K562 (cell line): ENCODE results near the gene DCP1B. TPM values are rescaled to one million over a fixed set of nuclear protein-coding genes. Genes with fewer than 3 reads are reported as not detected.
A peak's percentile ranks its signal among the peaks of the same experiment; 100 is the strongest.

Experiments used
- BCOR ChIP-seq: fragments of 450-650 bp; IDR thresholded peaks from 2 replicates; pipeline ENCODE4 v1.6.1; 2016
- MBD2 ChIP-seq: sonication (generic); IDR thresholded peaks from 2 replicates; pipeline ENCODE4 v1.6.1; 2016; ENCODE audit warnings: low read depth, borderline replicate concordance
- MGA ChIP-seq: fragments of 450-650 bp; IDR thresholded peaks from 2 replicates; pipeline ENCODE4 v1.6.1; 2016; ENCODE audit warnings: mild to moderate bottlenecking, moderate library complexity
- POLR3G ChIP-seq: IDR thresholded peaks from 2 replicates; pipeline ENCODE4 v1.6.1; 2011; ENCODE audit not compliant: insufficient read length, insufficient replicate concordance; ENCODE audit errors: extremely low read depth
- RBM25 ChIP-seq: fragments of 200-400 bp; formaldehyde crosslinking; IDR thresholded peaks from 2 replicates; pipeline ENCODE4 v1.6.1; 2018; ENCODE audit warnings: low read length, low read depth, moderate library complexity; ENCODE audit not compliant: severe bottlenecking
- RCOR1 ChIP-seq, 2 experiments: IDR thresholded peaks; 2 replicates each; pipeline ENCODE4 v1.6.1; 2012; ENCODE audit warnings: low read depth in 2 of 2, low read length in 2 of 2, borderline replicate concordance in 1 of 2, improper control_type of control experiment in 1 of 2
- TAF7 ChIP-seq: fragments of 450-650 bp; IDR thresholded peaks from 2 replicates; pipeline ENCODE4 v1.6.1; 2016; ENCODE audit warnings: missing genetic modification characterization, missing compliant biosample characterization
- XRCC4 ChIP-seq: IDR thresholded peaks from one replicate; pipeline ENCODE4 v1.6.1; 2011; ENCODE audit not compliant: insufficient read depth, insufficient read length; ENCODE audit errors: extremely low read depth
- polyA plus RNA-seq, 8 experiments: library from polyadenylated mRNA; depleted of rRNA in 4 of 8; stranded (reverse) in 5 of 8; unstranded in 3 of 8; fragments of >200 nt; fragmentation: Nextera tagmentation in 2 of 8; fragmentation: Illumina TruSeq in 1 of 8; extraction: Ambion mirVana in 2 of 8; extraction: Trizol in 1 of 8; gene quantifications; 2 replicates each; pipeline versions ENCODE4 v1.2.1 to v1.2.3, GENCODE V29; 2011 to 2014; ENCODE audit warnings: inconsistent platforms in 1 of 8, missing spikeins in 1 of 8
- total RNA-seq, 7 experiments: library from RNA; depleted of rRNA in 6 of 7; stranded (reverse); fragments of >200 nt in 6 of 7; fragmentation: Illumina TruSeq in 2 of 7; extraction: Trizol in 2 of 7; gene quantifications; 2 replicates each; pipeline versions ENCODE4 v1.2.1 to v1.2.3, GENCODE V29; 2011 to 2021; ENCODE audit warnings: low replicate concordance in 1 of 7
- TF ChIP-seq, protein P1 (sequence below), 2 experiments: fragments of 450-650 bp; conservative IDR thresholded peaks; 2 replicates each; pipeline ENCODE4 v1.6.1; 2017; ENCODE audit warnings: mild to moderate bottlenecking in 2 of 2, moderate library complexity in 2 of 2

DCP1B gene
- total and polyA plus RNA-seq, 9 of the 15 experiments (the other 6 are each of a cell fraction or from before 2014, with no cell fraction given): 0.83 to 7.3 (median 3.4) TPM

GRCh38 chr12:2004113-2004929 is at the start of gene DCP1B (continued):
- TF ChIP-seq MGA (peak; percentile 66), MBD2 (peak; percentile 15; the same call in 1 of the 2 replicates), BCOR (no peak), XRCC4 (no peak), POLR3G (no peak), RBM25 (no peak), TAF7 (tag) (peak; percentile 68), RCOR1 (IDR thresholded peaks at IDR 0.05; ENCODE audit: borderline replicate concordance in 1 of 2, low read depth in 2 of 2, low read length in 2 of 2) (peak in 1 of 2 experiments; percentile 52; a peak in 1 of 4 replicates)
- TF ChIP-seq, protein P1, sequence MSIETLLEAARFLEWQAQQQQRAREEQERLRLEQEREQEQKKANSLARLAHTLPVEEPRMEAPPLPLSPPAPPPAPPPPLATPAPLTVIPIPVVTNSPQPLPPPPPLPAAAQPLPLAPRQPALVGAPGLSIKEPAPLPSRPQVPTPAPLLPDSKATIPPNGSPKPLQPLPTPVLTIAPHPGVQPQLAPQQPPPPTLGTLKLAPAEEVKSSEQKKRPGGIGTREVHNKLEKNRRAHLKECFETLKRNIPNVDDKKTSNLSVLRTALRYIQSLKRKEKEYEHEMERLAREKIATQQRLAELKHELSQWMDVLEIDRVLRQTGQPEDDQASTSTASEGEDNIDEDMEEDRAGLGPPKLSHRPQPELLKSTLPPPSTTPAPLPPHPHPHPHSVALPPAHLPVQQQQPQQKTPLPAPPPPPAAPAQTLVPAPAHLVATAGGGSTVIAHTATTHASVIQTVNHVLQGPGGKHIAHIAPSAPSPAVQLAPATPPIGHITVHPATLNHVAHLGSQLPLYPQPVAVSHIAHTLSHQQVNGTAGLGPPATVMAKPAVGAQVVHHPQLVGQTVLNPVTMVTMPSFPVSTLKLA (conservative IDR thresholded peaks at IDR 0.05): peak; percentile 65 to 71
